ENCODE data around the gene CTU2. TPM values are rescaled to one million over a fixed set of nuclear protein-coding genes. Genes with fewer than 3 reads are reported as not detected.

CTU2 gene
- total RNA-seq, 1 donor from 2014 or later: 18.3 TPM

GRCh38 chr16:88662222-88662842, 44.0 kb upstream of the CTU2 start:
- H3K27ac Mint-ChIP-seq (ENCODE audit: unreplicated experiment): peak overlapping the region; percentile 55

DNA sequence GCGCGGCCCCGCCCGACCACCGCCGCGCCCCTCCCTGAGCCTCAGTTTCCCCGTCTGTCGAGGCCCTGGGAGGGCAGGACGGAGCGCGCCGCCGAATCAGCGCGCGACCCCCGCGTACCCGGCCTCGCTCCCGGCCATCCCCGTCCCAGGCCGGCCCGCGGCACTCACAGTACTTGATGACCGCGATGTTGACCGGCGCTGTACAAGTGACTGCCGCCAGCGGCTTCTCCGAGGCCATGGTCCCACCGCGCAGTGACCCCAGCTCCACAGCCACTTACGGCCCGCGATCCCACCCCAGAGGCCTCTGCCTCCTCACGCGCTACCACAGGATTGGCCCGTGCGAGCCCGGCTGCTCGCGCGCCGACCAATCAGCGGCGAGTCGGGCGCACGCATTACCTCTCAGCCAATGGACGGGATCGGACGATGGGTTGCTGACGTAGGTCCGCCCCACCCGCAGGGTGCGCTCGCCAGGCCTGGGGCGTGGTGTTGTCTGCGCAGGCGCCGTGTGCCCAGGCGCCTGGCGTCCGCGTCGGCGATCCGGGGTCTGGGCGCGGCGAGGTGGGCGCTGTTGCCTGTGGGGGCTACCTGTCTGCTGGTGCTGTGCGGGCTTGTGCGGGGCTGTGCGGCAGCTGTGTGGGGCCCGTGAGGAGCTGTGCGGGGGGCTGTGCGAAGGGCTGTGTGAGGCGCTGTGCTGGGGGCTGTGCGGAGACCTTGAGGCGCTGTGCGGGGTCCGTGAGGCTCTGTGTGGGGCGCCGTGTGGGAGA, 43.3 kb upstream of the CTU2 start, which contains the start of gene MVD:
MVD (minus strand) TSS at position 249 of the 764 bp plus-strand sequence; CDS start at position 238, 11 bp downstream.
- Mint-ChIP-seq H3K4me3 (ENCODE audit: unreplicated experiment) (peak within 1 kb of the TSS; percentile 92), H3K27me3 (ENCODE audit: low read depth, unreplicated experiment) (no peaks in the 10 kb centered on the region), H3K36me3 (ENCODE audit: low read depth, unreplicated experiment) (no peaks in the 10 kb centered on the region), H3K4me1 (ENCODE audit: low read depth, unreplicated experiment) (peaks cover 7% of the 10 kb centered on the region), H3K27ac (ENCODE audit: unreplicated experiment) (peak within 1 kb of the TSS; percentile 55), H3K9me3 (ENCODE audit: unreplicated experiment) (no peaks in the 10 kb centered on the region)
- Histone ChIP-seq H4K20me1 (ENCODE audit: insufficient read depth, low read length) (peaks cover 38% of the 10 kb centered on the region), H3K27ac (ENCODE audit: low read depth, low read length) (peak within 1 kb of the TSS; percentile 86), H3K4me2 (ENCODE audit: low read length) (peak within 1 kb of the TSS; percentile 86), H3K4me1 (ENCODE audit: insufficient read depth, low read length) (peaks cover 6% of the 10 kb centered on the region), H3K4me3 (ENCODE audit: insufficient read depth, low read depth, low read length) (peak within 1 kb of the TSS; percentile 95), H3K79me2 (ENCODE audit: insufficient read depth, low read length) (peaks cover 43% of the 10 kb centered on the region), H2AFZ (ENCODE audit: low read depth, low read length) (peak within 1 kb of the TSS; percentile 94), H3K27me3 (ENCODE audit: insufficient read depth, low read length) (no peaks in the 10 kb centered on the region), H3K36me3 (ENCODE audit: insufficient read depth, low read length) (no peaks in the 10 kb centered on the region), H3K9me3 (ENCODE audit: insufficient read depth, low read depth, low read length) (no peaks in the 10 kb centered on the region), H3K9ac (ENCODE audit: low read length) (peak within 1 kb of the TSS; percentile 89)
- TF ChIP-seq CTCF (IDR thresholded peaks at IDR 0.05; ENCODE audit: insufficient read depth, low read depth, low read length) (no peak), EZH2 (IDR thresholded peaks at IDR 0.05; ENCODE audit: insufficient read depth, low read length) (no peak)
- no peak for FAIRE-seq
- DNase-seq (ENCODE audit: low read depth): peak; percentile 93

More at GRCh38 chr16:88662222-88662842, 44.0 kb upstream of the CTU2 start:
- Mint-ChIP-seq H3K27me3 (ENCODE audit: low read depth, unreplicated experiment) (no peaks in the 10 kb centered on the region), H3K4me3 (ENCODE audit: unreplicated experiment) (peak overlapping the region; percentile 92), H3K36me3 (ENCODE audit: low read depth, unreplicated experiment) (no peaks in the 10 kb centered on the region), H3K4me1 (ENCODE audit: low read depth, unreplicated experiment) (peaks cover 7% of the 10 kb centered on the region), H3K9me3 (ENCODE audit: unreplicated experiment) (no peaks in the 10 kb centered on the region)
- Histone ChIP-seq H3K4me2 (ENCODE audit: low read length) (peak overlapping the region; percentile 86), H3K9ac (ENCODE audit: low read length) (peak overlapping the region; percentile 89), H3K4me3 (ENCODE audit: insufficient read depth, low read depth, low read length) (peak overlapping the region; percentile 95), H2AFZ (ENCODE audit: low read depth, low read length) (peak overlapping the region; percentile 75), H3K4me1 (ENCODE audit: insufficient read depth, low read length) (peaks cover 6% of the 10 kb centered on the region), H4K20me1 (ENCODE audit: insufficient read depth, low read length) (peaks cover 41% of the 10 kb centered on the region), H3K27me3 (ENCODE audit: insufficient read depth, low read length) (no peaks in the 10 kb centered on the region), H3K36me3 (ENCODE audit: insufficient read depth, low read length) (no peaks in the 10 kb centered on the region), H3K79me2 (ENCODE audit: insufficient read depth, low read length) (peaks cover 43% of the 10 kb centered on the region), H3K27ac (ENCODE audit: low read depth, low read length) (peak overlapping the region; percentile 86), H3K9me3 (ENCODE audit: insufficient read depth, low read depth, low read length) (no peaks in the 10 kb centered on the region)
- TF ChIP-seq EZH2 (IDR thresholded peaks at IDR 0.05; ENCODE audit: insufficient read depth, low read length) (no peak), CTCF (IDR thresholded peaks at IDR 0.05; ENCODE audit: insufficient read depth, low read depth, low read length) (no peak)
- FAIRE-seq: no peak
- DNase-seq (ENCODE audit: low read depth): no peak

Measured in astrocyte (in vitro differentiated cells and primary cell).